Measurements from ENCODE around the gene VPS13D.
"Not testable (repeated sequence)": the region's sequence is repeated elsewhere in the genome, so short reads cannot be mapped to it uniquely, and the experiment has no call there.

VPS13D gene

GRCh38 chr1:12375133-12375829 is 145.5 kb downstream of the VPS13D start:
- DNase-seq: no peak

- DNase-seq: no peak
Measured at GRCh38 chr1:12376236-12377045, 146.6 kb downstream of the VPS13D start.

- no peak for DNase-seq
Measured at GRCh38 chr1:12380326-12381249, 150.8 kb downstream of the VPS13D start.

GRCh38 chr1:12383001-12383400 is 153.2 kb downstream of the VPS13D start:
- DNase-seq: no peak

GRCh38 chr1:12383786-12384185 is 154.0 kb downstream of the VPS13D start:
- DNase-seq: no peak

GRCh38 chr1:12384836-12385456 is 155.1 kb downstream of the VPS13D start:
- no peak for DNase-seq

GRCh38 chr1:12386130-12386529 is 156.3 kb downstream of the VPS13D start:
- DNase-seq: no peak

- DNase-seq: no peak
Measured at GRCh38 chr1:12387641-12388040, 157.8 kb downstream of the VPS13D start.

GRCh38 chr1:12390296-12390695 is 160.5 kb downstream of the VPS13D start:
- DNase-seq: not testable (repeated sequence)

- DNase-seq: no peak
Measured at GRCh38 chr1:12397462-12398450, 167.9 kb downstream of the VPS13D start.

- no peak for DNase-seq
Measured at GRCh38 chr1:12398479-12398878, 168.6 kb downstream of the VPS13D start.

GRCh38 chr1:12400027-12400693 is 170.3 kb downstream of the VPS13D start:
- no peak for DNase-seq

GRCh38 chr1:12402159-12402673 is 172.4 kb downstream of the VPS13D start:
- DNase-seq: no peak

- DNase-seq: no peak
Measured at GRCh38 chr1:12402842-12403241, 173.0 kb downstream of the VPS13D start.

GRCh38 chr1:12404918-12405317 is 175.1 kb downstream of the VPS13D start:
- no peak for DNase-seq

GRCh38 chr1:12405325-12406210 is 175.7 kb downstream of the VPS13D start:
- peak; percentile 7 for DNase-seq

- no peak for DNase-seq
Measured at GRCh38 chr1:12406211-12407021, 176.6 kb downstream of the VPS13D start.
